ENCODE measurements around the gene SLC22A23.
A peak's percentile ranks its signal among the peaks of the same experiment; 100 is the strongest.

The SLC22A23 gene

DNA sequence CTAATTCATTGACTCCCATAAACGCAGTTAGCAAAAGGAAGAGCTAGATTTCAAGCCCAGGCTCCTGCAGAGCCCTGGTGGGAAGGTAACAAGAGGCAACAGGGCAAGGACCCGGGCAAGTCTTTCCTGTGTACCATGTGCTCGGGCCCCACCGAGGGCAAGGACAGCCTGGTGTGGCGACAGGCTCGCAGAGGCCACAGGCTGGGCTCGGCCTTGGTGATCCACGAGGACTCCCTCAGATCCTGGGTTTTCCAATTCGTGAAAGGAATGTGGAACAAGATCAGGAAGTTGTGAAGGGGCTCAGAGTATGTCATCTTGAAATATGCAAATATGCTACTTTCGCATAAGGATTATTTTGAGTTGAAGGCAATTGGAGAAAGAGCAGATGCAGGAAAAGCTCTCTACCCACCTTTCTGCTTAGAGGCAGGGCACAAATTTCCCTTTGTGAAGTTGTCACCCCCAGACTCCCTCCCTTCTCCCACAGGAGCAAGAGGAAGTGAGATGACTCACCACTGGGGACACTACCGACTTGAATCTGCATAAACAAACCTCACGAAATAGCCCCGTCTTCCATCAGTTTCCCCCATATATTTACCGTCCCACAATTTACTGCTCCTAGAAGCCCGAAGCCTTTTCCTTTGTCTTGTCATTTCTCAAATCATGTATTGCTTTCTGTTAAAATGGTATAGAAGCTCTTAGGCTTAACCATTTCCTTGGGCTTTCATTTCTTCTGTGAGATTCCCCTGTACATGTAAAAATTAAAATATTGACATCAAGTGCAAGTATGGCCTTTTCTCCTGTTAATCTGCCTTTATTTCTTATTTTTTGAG lies 119.1 kb downstream of the SLC22A23 start:
- H3K36me3 Mint-ChIP-seq (ENCODE audit: low read depth) = no peaks in the 10 kb centered on the region
- peaks cover 90% of the 10 kb centered on the region for H3K4me1 Mint-ChIP-seq
- H3K9me3 Mint-ChIP-seq = no peaks in the 10 kb centered on the region
- no peak overlapping the region for H3K27ac Mint-ChIP-seq
- no peak overlapping the region for H3K4me3 Mint-ChIP-seq
- no peaks in the 10 kb centered on the region for H3K27me3 Mint-ChIP-seq (ENCODE audit: low read depth, poor library complexity)
- DNase-seq = no peak
- TF ChIP-seq, protein P1, sequence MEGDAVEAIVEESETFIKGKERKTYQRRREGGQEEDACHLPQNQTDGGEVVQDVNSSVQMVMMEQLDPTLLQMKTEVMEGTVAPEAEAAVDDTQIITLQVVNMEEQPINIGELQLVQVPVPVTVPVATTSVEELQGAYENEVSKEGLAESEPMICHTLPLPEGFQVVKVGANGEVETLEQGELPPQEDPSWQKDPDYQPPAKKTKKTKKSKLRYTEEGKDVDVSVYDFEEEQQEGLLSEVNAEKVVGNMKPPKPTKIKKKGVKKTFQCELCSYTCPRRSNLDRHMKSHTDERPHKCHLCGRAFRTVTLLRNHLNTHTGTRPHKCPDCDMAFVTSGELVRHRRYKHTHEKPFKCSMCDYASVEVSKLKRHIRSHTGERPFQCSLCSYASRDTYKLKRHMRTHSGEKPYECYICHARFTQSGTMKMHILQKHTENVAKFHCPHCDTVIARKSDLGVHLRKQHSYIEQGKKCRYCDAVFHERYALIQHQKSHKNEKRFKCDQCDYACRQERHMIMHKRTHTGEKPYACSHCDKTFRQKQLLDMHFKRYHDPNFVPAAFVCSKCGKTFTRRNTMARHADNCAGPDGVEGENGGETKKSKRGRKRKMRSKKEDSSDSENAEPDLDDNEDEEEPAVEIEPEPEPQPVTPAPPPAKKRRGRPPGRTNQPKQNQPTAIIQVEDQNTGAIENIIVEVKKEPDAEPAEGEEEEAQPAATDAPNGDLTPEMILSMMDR (IDR thresholded peaks at IDR 0.05) = no peak

DNA sequence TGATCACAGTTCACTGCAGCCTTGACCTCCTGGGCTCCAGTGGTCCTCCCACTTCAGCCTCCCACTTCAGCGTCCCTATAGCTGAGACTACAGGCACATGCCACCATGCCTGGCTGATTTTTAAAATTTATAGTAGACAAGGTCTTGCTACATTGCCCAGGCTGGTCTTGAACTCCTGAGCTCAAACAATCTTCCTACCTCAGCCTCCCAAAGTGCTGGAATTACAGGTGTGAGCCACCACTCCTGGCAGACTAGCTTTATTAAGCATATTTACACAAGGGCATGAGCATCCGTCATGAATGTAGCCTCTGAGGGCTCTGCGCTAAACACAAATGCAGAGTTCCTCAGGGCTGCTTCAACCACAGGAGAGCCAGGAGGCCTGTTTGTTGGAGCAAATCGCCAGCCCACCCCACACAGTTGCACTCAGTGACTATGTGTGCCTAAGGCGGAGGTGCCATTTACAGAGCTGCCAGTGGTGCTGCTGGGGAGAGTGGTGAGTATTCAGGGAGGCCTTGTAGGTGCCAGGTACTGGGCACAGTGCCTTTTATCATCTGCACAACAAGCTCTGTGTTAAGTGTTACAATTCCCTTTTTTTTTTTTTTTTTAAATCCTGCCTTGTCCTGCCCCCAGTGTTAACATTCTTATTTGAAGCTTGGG lies 119.9 kb downstream of the SLC22A23 start:
- Mint-ChIP-seq H3K4me1 (peaks cover 90% of the 10 kb centered on the region), H3K27ac (no peak overlapping the region), H3K27me3 (ENCODE audit: low read depth, poor library complexity) (no peaks in the 10 kb centered on the region), H3K36me3 (ENCODE audit: low read depth) (no peaks in the 10 kb centered on the region), H3K4me3 (no peak overlapping the region), H3K9me3 (no peaks in the 10 kb centered on the region)
- TF ChIP-seq, protein P1 (IDR thresholded peaks at IDR 0.05) = no peak
- DNase-seq = no peak

DNA sequence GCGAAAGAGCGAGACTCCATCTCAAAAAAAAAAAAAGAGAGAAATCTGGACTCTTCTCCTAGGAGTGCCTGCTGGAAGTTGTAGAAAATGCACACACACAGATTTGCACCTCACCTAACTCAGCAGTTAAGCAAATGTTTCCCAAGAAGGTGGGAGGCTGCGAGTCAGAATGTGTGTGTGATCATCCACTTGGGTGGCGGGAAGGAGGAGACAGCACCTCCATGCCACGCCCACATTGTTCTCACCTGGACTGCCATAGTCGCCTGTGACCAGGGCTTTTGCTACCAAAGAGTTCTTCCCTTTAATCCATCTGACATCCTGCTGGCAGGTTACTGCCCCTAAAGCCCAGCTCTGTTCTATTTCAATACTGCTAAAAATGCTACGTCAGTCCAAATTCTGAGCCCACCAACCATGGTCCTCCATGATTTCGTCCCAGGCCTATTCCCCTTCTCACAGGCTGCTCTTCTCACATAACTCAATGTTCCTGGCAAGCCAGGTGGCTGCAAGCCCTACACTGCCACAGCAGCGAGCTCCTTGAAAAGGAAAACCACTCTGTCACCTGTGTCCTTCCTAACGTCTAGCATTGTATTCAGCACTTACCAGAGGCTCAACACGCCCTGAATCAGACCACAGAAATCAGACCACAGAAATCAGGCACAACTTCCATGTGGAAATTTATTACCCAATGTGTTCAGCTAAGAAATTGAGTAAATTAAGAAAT lies 120.6 kb downstream of the SLC22A23 start:
- H3K4me3 Mint-ChIP-seq = no peak overlapping the region
- TF ChIP-seq, protein P1 (IDR thresholded peaks at IDR 0.05) = no peak

DNA sequence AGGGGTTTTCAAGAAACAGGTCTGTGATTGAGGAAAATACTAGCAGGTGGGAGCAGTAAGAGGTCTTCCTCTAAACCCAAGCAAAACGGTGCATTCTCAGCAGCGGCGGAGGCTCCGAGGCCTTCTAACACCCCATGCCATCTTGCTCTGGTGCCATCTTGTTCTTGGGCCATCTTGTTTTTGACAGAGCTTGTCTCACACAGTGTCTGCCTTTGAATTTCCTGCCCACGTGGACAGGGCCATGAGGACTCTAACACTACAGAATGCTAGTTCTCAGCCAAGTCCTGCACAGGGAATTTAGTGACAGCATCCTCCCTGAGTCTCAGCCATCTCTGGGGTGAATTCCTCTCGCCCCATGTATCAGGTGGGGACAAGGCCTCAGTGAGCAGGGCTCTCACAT lies 121.7 kb downstream of the SLC22A23 start:
- Mint-ChIP-seq H3K27ac (no peak overlapping the region), H3K4me3 (no peak overlapping the region), H3K9me3 (no peaks in the 10 kb centered on the region), H3K36me3 (ENCODE audit: low read depth) (no peaks in the 10 kb centered on the region), H3K4me1 (peaks cover 81% of the 10 kb centered on the region), H3K27me3 (ENCODE audit: low read depth, poor library complexity) (no peaks in the 10 kb centered on the region)
- no peak for DNase-seq
- TF ChIP-seq, protein P1 (IDR thresholded peaks at IDR 0.05) = no peak

More for the DNA sequence above, 120.6 kb downstream of the SLC22A23 start:
- no peaks in the 10 kb centered on the region for H3K27me3 Mint-ChIP-seq (ENCODE audit: low read depth, poor library complexity)
- H3K4me1 Mint-ChIP-seq = peaks cover 88% of the 10 kb centered on the region
- no peaks in the 10 kb centered on the region for H3K9me3 Mint-ChIP-seq
- H3K36me3 Mint-ChIP-seq (ENCODE audit: low read depth) = no peaks in the 10 kb centered on the region
- H3K27ac Mint-ChIP-seq = no peak overlapping the region
- DNase-seq = no peak

DNA sequence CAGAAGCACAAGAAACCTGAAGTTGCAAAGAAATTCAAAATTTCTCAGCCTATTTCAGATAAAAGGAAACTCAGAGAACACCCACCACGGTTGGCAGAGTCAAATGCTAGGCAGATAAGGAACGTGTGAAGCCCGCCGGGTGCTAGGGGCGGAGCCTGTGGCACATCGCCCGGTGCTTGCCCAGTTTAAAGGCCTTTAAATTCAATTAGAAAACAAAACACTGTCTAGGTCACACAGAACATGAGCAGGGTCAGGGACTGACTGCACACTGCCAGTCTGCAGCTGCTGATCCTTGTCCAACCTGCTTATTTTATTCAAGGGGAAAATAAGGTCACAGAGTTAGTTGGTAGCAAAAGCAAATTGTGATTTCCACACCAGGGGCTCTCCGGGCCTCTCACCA lies 122.3 kb downstream of the SLC22A23 start:
- no peak overlapping the region for H3K4me3 Mint-ChIP-seq
- no peaks in the 10 kb centered on the region for H3K27me3 Mint-ChIP-seq (ENCODE audit: low read depth, poor library complexity)
- H3K27ac Mint-ChIP-seq = no peak overlapping the region
- TF ChIP-seq, protein P1 (IDR thresholded peaks at IDR 0.05) = no peak
- H3K4me1 Mint-ChIP-seq = peaks cover 80% of the 10 kb centered on the region
- no peaks in the 10 kb centered on the region for H3K36me3 Mint-ChIP-seq (ENCODE audit: low read depth)
- H3K9me3 Mint-ChIP-seq = no peaks in the 10 kb centered on the region
- peak; percentile 30 for DNase-seq
